Measurements from ENCODE around the gene MAGEA4. TPM values are rescaled to one million over a fixed set of nuclear protein-coding genes. Genes with fewer than 3 reads are reported as not detected.

Gene MAGEA4
- total and polyA plus RNA-seq, 2 donors from 2014 or later: not detected

DNA sequence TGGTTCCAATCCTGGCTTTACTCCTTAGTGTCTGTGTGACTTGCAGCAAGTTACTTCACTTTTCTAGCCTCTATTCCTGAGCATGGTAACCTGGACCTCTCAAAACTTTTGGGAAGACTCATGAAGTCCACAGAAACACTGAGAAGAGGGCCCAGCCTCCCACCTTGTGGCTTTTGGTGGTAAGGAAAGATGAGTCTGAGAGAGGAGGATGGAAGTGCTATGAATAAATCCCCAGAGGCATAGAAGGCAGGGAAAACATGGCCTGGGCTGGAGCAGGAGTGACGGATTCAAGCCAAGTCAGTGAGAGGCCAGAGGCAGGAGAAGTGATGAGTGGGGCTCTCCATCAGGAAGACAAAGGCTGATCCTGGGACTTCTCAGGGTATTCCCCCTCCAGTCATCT, 10.9 kb upstream of the MAGEA4 start:
- intact Hi-C loops (cut with DNase I): no loop called here
- TF ChIP-seq CTCF (IDR thresholded peaks at IDR 0.05; ENCODE audit: borderline replicate concordance, extremely low read depth, insufficient read depth): no peak
- H3K4me3 ChIP-seq (ENCODE audit: low read length in 3 of 3): no peak overlapping the region
- DNase-seq (no peak), FAIRE-seq (no peak)
- H3K9me3 ChIP-seq (ENCODE audit: control insufficient read depth in 2 of 3, insufficient read depth in 1 of 3, low read length in 3 of 3): no peaks in the 10 kb centered on the region
- no peaks in the 10 kb centered on the region for H3K27me3 ChIP-seq (ENCODE audit: control insufficient read depth, insufficient read depth, low read length)
- no peaks in the 10 kb centered on the region for H3K4me1 ChIP-seq (ENCODE audit: control insufficient read depth in 2 of 3, insufficient read depth in 2 of 3, low read depth in 1 of 3, low read length in 3 of 3)
- H3K9ac ChIP-seq (ENCODE audit: low read length in 3 of 3): no peak overlapping the region
- no peaks in the 10 kb centered on the region for H3K36me3 ChIP-seq (ENCODE audit: control insufficient read depth in 2 of 3, insufficient read depth in 3 of 3, low read length in 3 of 3)
- no peak overlapping the region for H3K27ac ChIP-seq (ENCODE audit: low read depth in 2 of 2, low read length in 2 of 2)

- no peak overlapping the region for H3K27ac ChIP-seq (ENCODE audit: low read depth in 2 of 2, low read length in 2 of 2)
Observed at GRCh38 chrX:151902813-151903591, 9.7 kb upstream of the MAGEA4 start.

GRCh38 chrX:151904989-151905388, 7.7 kb upstream of the MAGEA4 start:
- no peak overlapping the region for H3K27ac ChIP-seq (ENCODE audit: low read depth in 2 of 2, low read length in 2 of 2)
- no peaks in the 10 kb centered on the region for H3K4me1 ChIP-seq (ENCODE audit: control insufficient read depth in 2 of 3, insufficient read depth in 2 of 3, low read depth in 1 of 3, low read length in 3 of 3)
- no peak for TF ChIP-seq CTCF (IDR thresholded peaks at IDR 0.05; ENCODE audit: borderline replicate concordance, extremely low read depth, insufficient read depth)
- no peak overlapping the region for H3K4me3 ChIP-seq (ENCODE audit: low read length in 3 of 3)
- H3K9ac ChIP-seq (ENCODE audit: low read length in 3 of 3): no peak overlapping the region
- H3K9me3 ChIP-seq (ENCODE audit: control insufficient read depth in 2 of 3, insufficient read depth in 1 of 3, low read length in 3 of 3): no peaks in the 10 kb centered on the region
- H3K27me3 ChIP-seq (ENCODE audit: control insufficient read depth, insufficient read depth, low read length): no peaks in the 10 kb centered on the region
- intact Hi-C loops (cut with DNase I): no loop called here
- DNase-seq (no peak), FAIRE-seq (no peak)
- H3K36me3 ChIP-seq (ENCODE audit: control insufficient read depth in 2 of 3, insufficient read depth in 3 of 3, low read length in 3 of 3): no peaks in the 10 kb centered on the region

More at GRCh38 chrX:151902813-151903591, 9.7 kb upstream of the MAGEA4 start:
- Histone ChIP-seq H3K36me3 (ENCODE audit: control insufficient read depth in 2 of 3, insufficient read depth in 3 of 3, low read length in 3 of 3) (no peaks in the 10 kb centered on the region), H3K4me1 (ENCODE audit: control insufficient read depth in 2 of 3, insufficient read depth in 2 of 3, low read depth in 1 of 3, low read length in 3 of 3) (no peaks in the 10 kb centered on the region), H3K27me3 (ENCODE audit: control insufficient read depth, insufficient read depth, low read length) (no peaks in the 10 kb centered on the region), H3K4me3 (ENCODE audit: low read length in 3 of 3) (no peak overlapping the region), H3K9me3 (ENCODE audit: control insufficient read depth in 2 of 3, insufficient read depth in 1 of 3, low read length in 3 of 3) (no peaks in the 10 kb centered on the region), H3K9ac (ENCODE audit: low read length in 3 of 3) (no peak overlapping the region)
- FAIRE-seq (no peak), DNase-seq (peak in 2 of 5 donors; percentile 3 to 22)
- TF ChIP-seq CTCF (IDR thresholded peaks at IDR 0.05; ENCODE audit: borderline replicate concordance, extremely low read depth, insufficient read depth): no peak
- intact Hi-C loops (cut with DNase I): no loop called here
